CD1c-positive myeloid dendritic cell (primary cell): ENCODE results near the gene PDGFD.

ENCODE experiments used
- DNase-seq: peaks from one replicate; pipeline ENCODE4 v3.0.0-alpha.2; 2016; ENCODE audit errors: extremely low spot score

The PDGFD gene

DNA sequence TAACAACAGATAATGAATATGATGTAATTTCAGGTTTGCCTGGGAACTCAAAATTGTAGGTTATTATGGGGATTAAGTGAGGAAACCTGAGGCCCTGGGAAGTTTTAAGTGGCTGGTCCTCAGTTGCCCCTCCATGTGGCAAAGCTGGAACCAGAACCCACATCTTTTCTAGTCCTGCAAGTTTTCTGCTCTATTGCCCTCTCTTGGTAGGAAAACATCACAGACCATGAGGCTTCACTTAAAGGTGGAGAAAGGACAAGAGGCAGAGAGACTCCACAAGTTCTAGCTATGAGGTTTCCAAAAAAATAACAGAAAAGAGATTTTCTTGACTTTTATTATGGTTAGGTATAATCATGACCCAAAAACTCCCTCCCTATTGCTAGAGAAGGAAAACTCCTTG is 243.0 kb downstream of the PDGFD start:
- DNase-seq = no peak

DNA sequence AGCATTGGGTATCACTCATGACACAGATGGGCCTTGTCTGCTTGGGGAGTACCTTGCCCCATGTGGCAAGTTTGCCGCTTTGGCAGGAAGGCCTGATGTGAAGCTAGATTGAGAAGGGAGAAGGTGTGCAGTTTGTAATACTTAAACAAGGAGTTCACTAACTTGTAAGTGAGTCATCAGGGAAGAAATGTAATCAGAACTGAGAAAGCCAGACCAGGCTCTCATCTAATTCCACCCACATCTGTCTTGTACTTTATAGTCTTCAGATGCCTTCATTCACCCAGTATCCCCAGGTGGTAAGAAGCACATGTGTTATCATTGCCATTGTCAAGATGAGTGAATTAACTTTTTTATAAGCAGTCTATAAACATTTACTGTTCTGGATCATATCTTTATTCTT is 243.5 kb downstream of the PDGFD start:
- DNase-seq = no peak

DNA sequence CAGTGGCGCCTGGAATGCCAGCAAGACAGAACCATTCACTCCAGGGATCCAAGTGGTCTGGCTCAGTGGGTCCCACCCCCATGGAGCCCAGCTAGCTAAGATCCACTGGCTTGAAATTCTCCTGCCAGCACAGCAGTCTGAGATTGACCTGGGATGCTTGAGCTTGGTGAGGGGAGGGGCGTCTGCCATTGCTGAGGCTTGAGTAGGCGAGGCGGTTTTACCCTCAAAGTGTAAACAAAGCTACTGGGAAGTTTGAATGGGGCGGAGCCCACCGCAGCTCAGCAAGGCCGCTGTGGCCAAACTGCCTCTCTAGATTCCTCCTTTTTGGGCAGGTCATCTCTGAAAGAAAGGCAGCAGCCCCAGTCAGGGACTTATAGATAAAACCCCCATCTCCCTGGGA is 253.2 kb downstream of the PDGFD start:
- no peak for DNase-seq

DNA sequence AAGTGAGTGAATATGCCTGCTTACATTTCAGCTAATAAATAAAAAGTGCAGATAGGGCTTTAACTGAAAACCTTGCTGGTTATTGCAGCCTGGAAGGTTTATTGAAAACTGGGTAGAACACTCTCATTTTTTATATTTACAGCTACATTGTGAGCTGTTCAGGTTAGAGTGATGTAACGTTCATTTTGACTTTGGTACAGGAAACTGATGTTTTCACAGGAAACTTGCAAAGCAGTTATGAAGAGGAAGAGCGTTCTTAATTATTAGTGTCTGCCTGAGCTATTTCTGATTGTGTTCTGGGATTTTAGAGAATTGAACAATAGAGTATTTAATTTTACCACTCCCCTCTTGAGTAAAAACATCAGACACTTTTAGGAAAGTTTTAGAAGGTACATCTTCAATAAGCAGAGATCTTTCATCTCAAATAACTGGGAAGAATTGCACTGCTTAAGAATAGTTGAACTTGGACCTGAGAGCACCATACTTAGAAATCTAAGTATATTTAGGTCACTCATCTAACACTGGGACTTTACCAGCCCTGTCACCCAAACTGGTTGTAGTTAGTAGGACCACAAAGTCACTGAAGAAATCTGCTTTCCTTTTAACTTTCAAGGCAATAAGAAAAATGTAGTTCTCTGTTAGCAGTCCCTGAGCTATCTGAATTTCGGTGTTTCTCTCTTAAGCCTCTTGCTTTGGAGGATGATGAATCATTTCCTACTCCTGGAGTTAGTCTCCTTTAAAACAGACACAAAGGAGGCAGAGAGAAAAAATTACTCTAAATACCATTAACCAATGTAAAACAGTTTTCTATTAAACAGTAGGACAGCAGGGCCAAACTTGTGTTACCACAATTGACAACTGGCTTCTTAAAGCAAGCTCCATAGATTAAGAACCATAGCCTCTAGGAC is 256.1 kb downstream of the PDGFD start:
- no peak for DNase-seq

DNA sequence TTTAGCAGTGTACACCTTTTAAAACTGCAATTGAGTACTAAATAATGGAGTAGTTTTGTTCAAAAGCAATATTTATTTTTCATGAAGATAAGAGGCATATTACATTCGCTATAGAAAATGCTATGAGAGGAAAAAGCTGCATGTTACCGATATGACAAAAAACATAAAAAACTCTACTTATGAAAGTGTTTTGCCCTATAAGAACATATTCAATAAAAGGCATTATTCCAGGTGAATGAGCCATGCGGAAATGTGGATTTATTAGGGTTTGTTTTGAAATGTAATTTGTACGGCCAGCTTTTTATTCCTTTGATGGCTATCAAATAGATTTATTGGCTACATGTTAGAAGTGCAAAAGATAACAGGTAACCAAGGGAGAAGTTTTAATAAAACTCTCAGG is 256.8 kb downstream of the PDGFD start:
- DNase-seq = no peak

DNA sequence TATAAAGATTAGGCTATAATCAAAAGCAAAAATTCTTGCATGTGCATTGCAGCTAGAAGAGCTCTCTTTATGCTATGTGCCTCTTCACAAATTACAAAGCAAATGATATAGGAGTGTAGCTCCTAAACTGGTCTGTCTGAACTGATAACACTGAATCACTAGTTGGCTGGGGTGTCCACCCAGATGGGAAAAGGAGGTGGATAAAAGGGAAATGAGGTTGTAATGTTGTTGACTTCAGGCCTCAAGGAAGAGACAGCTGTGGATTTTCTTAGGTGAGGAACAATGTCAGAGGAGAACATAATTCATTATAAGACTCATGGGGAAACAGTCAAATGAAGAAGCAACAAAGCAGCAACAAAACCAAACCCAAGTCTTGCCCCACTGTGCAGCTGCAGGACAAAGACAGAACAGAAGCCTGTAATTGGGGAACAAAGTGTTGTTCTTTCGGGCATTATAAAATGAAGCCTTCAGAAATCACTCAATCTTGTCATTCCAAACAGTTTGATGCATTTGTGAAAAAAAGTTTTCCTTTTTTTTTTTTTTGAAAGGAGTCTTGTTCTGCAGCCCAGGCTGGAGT is 257.6 kb downstream of the PDGFD start:
- no peak for DNase-seq

DNA sequence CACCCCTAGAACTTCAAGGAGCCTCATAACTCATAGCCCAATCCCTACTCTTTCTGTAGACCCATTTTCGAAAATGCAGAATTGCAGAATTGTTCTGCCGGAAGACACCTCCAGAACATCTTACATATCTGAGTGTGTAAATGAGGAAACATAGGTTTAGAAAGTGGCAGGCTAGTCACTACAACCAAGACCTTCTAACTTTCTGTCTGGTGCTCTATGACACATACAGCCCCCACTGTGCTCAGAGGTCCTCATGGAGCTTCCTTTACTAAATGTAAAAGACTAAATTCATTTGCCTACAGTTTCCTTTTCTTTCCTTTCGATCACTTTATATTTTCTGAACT is 259.7 kb downstream of the PDGFD start:
- DNase-seq = no peak

DNA sequence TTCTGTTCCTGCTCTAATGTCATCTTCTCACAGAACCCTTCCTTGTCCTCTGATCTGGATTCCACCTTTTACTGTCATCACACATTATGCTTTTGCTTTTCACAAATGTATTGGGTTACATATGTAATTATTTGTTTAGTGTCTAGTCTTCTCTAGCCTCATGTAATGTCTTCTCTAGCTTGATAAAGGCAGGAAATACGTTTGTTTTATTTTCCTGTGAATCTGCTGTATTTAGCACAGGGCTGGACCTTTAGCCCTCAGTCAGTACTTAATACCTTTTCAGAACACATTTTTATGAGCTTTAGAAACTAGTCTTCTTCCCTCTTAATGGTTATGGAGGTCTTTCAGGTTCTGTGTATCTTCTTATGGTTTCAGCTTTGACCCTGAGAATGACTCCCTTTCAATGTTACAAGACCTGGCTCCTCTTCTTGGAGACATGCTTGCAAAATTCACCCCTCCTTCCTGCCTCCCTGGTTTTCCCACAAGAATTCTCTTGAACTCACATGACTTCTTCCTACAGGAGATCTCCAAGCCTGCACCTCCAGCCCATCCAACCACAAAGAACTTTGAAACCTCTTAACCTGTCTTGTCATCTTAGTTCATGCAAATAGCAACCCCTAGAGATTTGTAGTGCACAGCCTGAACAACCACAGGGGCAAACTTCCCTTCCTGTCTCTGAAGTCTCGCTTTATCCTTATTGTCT is 260.2 kb downstream of the PDGFD start:
- DNase-seq = no peak

DNA sequence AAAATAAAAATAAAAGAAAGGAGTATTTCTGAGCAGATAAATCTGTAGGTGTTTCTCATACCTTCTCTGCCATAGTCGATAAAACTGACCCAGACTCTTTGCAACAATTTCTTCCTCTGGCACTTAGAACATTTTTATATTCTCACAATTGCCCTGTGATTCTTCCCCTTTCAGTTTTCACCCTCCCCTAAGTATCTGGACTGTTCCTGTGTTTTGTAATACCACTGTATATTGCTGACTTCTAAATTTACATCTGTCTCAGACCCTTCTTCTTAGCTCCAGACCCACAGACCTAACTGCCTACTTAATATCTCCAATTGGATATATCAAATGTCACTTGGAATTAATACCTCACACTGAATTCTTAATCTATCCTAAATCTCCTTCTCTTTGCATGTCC is 261.0 kb downstream of the PDGFD start:
- DNase-seq = no peak

DNA sequence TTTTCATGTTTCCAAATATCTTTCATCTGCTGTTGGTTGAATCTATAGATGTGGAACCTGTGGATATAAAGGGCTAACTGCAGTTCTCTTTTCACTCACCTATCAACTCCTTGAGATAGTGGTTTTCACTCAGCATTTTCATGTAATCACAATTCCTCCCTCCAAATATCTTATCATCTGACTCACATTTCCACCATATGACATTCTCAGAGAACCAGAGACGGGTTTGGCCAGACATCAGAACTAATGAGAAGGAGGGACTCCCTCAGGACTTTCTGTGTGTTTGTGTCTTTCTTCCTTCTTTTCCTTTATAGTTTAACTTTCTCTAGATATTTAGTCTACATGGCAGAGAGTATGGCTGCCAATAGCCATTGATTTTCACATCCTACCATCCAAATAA is 262.3 kb downstream of the PDGFD start:
- DNase-seq = no peak

DNA sequence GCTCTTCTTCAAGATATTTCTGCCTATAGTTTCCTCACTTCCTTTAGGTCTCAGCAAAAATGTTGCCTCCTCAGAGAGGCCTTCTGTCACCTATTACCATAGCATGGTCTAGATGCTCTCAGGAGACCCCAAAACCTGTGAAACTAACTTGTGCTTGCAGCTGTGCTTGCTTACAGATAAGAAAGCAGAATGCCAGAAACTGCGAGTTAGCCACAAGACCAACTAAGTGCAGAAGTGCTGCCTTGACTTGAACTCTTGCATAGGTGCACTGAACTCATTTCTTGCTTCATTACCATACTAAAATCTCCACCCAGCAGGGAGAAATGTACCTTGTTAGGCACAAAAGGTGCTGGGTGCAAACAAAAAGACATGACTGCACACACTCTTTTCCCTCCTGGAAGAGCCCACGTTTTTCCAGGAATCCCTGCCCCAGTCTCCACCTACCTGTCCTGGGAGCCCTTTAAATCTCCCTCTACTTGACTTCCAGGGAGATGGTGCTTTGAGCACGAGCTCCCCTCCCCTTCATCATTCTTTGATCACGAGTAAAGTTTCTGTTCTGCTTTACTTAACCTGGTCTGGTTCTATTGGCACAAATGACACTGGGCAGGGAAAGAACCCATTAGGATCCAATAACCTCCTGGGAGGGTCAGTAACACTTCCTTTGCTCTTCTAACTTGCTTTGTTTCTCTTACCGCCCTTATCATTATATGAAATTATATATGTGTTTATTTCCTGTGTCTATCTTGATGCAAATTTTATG is 265.2 kb downstream of the PDGFD start:
- DNase-seq = no peak

DNA sequence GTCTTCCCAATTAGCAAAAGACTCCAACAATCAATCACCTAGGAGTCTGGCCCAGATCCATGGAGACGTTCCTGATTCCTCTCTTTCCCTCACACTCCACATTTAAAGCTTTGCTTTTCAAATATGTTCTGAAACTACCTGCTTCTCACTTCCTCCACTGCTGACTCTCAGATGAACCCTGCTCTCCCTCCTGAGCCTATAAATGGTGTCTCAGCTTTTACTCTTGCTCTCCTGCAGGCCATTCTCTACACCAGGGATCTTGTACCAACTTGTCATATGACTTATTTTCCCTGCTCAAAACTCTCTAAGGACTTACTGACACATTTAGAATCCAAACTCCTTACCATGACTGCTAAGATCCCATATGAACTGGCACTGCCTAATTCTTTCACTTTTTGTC is 265.9 kb downstream of the PDGFD start:
- DNase-seq = no peak

DNA sequence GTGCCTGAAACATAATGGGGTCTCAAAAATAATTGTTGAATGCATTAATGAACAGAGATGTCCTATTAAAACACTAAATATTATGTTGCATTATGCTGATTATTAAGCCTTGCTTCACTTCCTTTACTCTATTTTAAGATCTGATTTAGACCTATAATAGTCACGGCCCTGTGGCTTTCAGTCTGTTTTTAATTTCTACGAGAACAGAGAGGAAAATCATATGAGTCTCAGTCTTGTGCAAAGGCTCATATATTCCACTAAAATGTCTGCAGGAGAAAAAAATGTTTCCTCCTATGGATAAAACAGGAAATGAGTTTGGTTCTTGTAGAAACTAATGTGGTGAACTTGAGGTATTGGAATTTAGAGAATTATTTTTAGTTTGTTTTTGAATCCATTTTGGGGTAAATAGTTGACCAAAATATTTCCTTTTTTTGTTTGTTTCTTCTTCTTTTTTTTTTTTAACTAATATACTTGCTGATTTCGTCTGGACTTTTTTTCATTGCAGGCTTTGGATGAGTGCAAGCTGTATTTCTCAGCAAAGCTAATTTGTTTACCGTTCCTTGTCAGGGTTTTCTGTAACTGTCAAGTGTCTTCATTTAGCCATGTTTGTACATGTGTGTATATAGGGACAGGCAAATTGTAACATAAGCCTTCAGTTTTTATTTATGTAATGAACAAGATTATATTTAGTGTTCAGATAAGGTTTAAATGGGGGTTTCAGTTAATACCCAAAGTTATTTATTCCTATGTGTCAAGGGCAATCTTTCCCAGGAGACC is 266.6 kb downstream of the PDGFD start:
- peak; percentile 24 for DNase-seq

DNA sequence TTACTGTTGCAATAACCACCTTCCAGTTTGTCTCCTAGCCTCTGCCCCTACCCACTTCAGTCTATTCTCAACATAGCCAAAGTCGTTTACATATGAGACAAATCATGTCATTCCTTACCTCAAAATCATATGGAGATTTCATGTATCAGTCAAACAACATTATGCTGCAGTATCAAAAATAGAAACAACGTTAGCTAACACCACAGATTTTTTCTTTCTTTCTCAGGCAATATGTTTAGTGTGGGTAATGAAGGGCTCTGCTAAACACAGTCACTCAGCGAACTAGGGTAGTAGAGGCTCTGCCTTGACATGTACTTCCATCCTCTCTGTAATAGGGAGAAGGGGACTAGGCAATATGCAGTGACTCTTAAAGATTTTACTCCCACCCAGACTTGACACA is 268.8 kb downstream of the PDGFD start:
- no peak for DNase-seq

DNA sequence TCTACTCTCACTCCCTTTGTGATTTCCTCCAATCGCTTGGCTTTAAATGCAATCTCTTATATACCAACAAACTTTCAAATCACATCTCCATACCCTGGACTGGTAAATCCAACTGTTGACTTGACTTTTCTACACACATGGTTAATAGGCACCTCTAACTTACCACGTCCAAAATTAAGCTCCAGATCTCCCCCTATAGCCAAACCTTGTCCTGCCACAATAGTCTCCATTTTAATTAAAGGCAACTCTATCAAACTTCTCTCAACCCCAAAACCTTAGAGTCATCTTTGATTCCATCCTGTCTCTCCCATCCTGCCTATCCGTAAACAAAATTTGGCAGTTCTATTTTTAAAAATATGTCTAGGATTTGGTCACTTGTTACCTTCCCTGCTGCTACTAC is 269.3 kb downstream of the PDGFD start:
- no peak for DNase-seq

DNA sequence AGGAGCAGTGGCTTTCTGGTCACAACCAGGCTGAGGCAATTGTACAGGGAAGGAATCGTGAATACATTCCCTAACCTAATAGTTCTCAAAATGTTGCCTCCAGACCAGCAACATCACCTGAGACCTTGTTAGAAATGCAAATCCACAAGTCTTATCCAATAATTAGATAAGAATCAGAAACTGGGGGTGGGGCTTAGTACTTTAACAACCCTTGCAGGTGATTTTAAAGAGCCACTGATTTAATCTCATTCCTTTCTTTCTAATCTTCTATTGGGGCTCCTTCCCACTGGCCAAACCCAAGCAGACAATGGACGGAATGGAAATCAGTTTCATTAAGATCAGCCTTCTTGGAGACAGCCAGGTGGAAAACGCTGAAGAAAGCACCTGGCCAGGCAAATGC is 269.9 kb downstream of the PDGFD start:
- no peak for DNase-seq

DNA sequence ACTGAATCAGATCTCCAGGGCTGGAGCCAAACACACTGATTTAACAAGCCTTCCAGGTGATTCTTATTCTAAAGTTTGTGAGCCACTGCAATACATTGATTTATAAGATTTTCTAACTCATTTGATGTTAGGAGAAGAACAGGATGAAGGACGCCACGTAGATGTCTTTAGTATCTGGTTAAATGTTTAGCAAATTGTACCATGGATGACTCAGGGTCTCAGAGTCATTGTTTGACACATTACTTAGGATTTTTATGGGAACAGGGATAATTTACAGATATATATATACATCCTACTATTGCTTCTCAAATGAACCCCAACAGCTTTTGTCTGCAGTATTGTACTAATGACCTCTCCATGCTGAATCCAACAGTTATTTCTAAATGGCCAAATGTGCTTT is 270.6 kb downstream of the PDGFD start:
- DNase-seq = no peak

DNA sequence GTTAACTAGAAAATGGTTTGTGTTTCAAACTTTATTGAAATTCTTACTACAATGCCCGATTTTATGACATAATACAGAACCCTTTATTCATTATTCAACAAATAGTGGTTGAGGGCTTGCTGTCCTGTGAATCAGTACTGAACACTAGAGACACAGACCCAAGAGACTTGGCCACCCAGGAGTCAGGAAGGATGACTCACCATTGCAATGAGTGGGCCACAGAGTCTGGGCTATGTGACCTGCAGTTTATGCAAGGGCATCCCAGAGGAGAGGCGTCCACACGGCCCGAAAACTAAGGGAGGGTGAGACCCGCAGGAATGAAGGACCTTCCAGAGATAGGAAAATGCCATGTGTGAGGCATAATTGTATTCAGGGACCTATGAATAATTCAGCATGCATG is 271.3 kb downstream of the PDGFD start:
- no peak for DNase-seq

DNA sequence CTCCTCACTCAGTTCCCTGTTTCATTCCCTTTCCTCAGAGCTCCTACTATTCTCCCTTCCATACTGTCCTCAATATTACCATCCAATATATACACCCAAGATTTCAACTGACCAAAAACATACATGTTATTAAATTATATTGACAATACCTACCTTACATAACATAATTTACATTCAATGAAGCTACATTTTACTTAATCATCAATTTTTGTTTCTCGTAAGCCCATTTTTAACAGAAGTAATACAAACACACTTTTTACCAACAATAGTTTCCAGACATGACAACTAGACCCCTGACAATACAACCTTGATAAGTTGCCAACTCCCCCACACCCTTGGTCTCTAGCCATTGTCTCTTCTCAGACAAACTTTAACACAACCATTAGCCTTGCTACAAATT is 273.3 kb downstream of the PDGFD start:
- DNase-seq = no peak

DNA sequence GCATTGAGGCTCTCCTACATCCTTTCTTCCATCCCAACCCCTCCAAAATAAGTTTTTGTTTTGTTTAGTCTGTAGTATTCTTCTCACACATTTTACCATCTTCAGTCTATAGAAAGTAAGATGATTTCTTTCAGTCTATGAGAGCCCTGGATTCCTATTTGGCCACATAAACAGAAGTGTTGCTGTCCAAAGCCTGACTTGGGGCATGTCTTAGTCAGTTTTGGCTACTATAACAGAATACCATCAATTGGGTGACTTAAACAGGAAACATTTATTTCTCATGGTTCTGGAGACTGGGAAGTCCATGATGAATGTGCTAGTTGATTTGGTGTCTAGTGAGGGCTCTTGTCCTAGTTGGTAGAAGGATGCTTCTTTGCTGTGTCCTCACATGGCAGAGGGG is 274.3 kb downstream of the PDGFD start:
- no peak for DNase-seq

DNA sequence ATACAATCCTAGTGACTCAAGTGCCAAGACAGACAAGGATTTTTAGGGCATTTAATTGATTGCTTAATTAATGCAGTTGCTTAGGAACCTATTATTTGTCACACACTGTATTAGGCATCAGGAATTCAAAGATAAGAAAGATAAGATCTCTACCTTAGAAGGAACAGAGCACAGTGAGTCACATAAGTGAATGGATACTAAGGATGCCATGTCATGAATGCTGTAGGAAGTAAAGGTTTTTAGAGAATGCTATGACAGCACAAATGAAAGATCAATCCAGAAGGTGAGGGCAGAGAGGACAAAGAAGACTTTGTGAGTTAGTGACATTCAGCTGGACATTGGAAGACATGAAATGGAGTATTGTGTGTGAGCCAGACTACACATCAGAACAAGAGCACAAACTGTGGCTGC is 275.4 kb downstream of the PDGFD start:
- DNase-seq = no peak
